Measurements from ENCODE around the gene MARCHF9.
A peak's percentile ranks its signal among the peaks of the same experiment; 100 is the strongest.

Gene MARCHF9

GRCh38 chr12:57740656-57741412 lies 14.1 kb upstream of the MARCHF9 start:
- peaks cover 4% of the 10 kb centered on the region; the same call in 1 of the 2 replicates for H3K36me3 ChIP-seq
- H3K4me3 ChIP-seq (ENCODE audit: low read depth, low read length), result no peak overlapping the region
- H3K27me3 ChIP-seq (ENCODE audit: insufficient read depth, low read depth, severe bottlenecking), result peaks cover 20% of the 10 kb centered on the region
- no peak overlapping the region for H3K27ac ChIP-seq
- TF ChIP-seq CTCF (IDR thresholded peaks at IDR 0.05; ENCODE audit: low read depth, low read length), result no peak
- no peak for DNase-seq
- H3K9me3 ChIP-seq (ENCODE audit: severe bottlenecking), result no peaks in the 10 kb centered on the region

GRCh38 chr12:57741413-57741789 lies 13.5 kb upstream of the MARCHF9 start:
- no peak for DNase-seq
- Histone ChIP-seq H3K9me3 (ENCODE audit: severe bottlenecking) (no peaks in the 10 kb centered on the region), H3K27me3 (ENCODE audit: insufficient read depth, low read depth, severe bottlenecking) (peaks cover 20% of the 10 kb centered on the region), H3K27ac (no peak overlapping the region), H3K36me3 (peaks cover 9% of the 10 kb centered on the region; the same call in 1 of the 2 replicates), H3K4me3 (ENCODE audit: low read depth, low read length) (no peak overlapping the region)
- no peak for TF ChIP-seq CTCF (IDR thresholded peaks at IDR 0.05; ENCODE audit: low read depth, low read length)

GRCh38 chr12:57741844-57742738 lies 12.8 kb upstream of the MARCHF9 start:
- Histone ChIP-seq H3K36me3 (peaks cover 16% of the 10 kb centered on the region), H3K9me3 (ENCODE audit: severe bottlenecking) (no peaks in the 10 kb centered on the region), H3K27me3 (ENCODE audit: insufficient read depth, low read depth, severe bottlenecking) (peaks cover 13% of the 10 kb centered on the region), H3K27ac (no peak overlapping the region), H3K4me3 (ENCODE audit: low read depth, low read length) (no peak overlapping the region)
- peak; percentile 25 for TF ChIP-seq CTCF (IDR thresholded peaks at IDR 0.05; ENCODE audit: low read depth, low read length)
- DNase-seq, result no peak

GRCh38 chr12:57743769-57744168 lies 11.1 kb upstream of the MARCHF9 start:
- Histone ChIP-seq H3K4me3 (ENCODE audit: low read depth, low read length) (no peak overlapping the region), H3K27ac (no peak overlapping the region), H3K36me3 (peaks cover 32% of the 10 kb centered on the region), H3K27me3 (ENCODE audit: insufficient read depth, low read depth, severe bottlenecking) (peaks cover 3% of the 10 kb centered on the region), H3K9me3 (ENCODE audit: severe bottlenecking) (no peaks in the 10 kb centered on the region)
- TF ChIP-seq CTCF (IDR thresholded peaks at IDR 0.05; ENCODE audit: low read depth, low read length), result no peak
- DNase-seq, result no peak

GRCh38 chr12:57744194-57744776 lies 10.6 kb upstream of the MARCHF9 start:
- DNase-seq, result peak; percentile 76
- peaks cover 37% of the 10 kb centered on the region for H3K36me3 ChIP-seq
- no peak for TF ChIP-seq CTCF (IDR thresholded peaks at IDR 0.05; ENCODE audit: low read depth, low read length)
- H3K4me3 ChIP-seq (ENCODE audit: low read depth, low read length), result peak overlapping the region; percentile 84
- H3K27me3 ChIP-seq (ENCODE audit: insufficient read depth, low read depth, severe bottlenecking), result peaks cover under 1% of the 10 kb centered on the region
- H3K9me3 ChIP-seq (ENCODE audit: severe bottlenecking), result no peaks in the 10 kb centered on the region
- H3K27ac ChIP-seq, result peak overlapping the region; percentile 93

Data from WERI-Rb-1 (cell line).